ENCODE data around the gene AAR2.

DNA sequence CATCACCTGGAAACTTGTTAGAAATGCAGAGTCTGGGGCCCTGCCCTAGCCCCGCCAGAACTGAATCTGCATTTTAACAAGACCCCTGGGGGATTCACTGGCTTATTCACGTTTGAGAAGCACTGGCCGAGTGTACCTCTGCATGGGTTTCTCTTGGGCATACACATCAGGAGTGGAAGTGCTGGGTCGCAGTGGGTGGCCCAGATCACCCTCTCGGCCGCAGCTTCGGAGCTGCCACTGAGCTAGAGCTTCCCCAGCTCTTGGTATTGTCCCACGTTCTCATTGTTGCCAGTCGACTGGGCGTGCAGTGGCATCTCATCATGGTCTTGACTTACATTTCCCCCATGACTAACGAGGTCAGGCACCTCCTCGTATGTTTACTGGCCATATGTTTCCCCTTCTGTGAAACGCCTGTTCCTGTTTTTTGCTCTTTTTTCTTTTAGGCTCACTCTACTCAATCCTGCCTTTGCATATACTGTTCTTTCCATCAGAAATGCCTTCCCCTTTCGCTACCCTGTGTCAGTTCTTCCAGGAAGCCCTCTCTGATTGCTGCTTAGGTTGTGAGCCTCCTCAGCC, 66.8 kb downstream of the AAR2 start:
- TF ChIP-seq, protein P1, sequence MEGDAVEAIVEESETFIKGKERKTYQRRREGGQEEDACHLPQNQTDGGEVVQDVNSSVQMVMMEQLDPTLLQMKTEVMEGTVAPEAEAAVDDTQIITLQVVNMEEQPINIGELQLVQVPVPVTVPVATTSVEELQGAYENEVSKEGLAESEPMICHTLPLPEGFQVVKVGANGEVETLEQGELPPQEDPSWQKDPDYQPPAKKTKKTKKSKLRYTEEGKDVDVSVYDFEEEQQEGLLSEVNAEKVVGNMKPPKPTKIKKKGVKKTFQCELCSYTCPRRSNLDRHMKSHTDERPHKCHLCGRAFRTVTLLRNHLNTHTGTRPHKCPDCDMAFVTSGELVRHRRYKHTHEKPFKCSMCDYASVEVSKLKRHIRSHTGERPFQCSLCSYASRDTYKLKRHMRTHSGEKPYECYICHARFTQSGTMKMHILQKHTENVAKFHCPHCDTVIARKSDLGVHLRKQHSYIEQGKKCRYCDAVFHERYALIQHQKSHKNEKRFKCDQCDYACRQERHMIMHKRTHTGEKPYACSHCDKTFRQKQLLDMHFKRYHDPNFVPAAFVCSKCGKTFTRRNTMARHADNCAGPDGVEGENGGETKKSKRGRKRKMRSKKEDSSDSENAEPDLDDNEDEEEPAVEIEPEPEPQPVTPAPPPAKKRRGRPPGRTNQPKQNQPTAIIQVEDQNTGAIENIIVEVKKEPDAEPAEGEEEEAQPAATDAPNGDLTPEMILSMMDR (IDR thresholded peaks at IDR 0.05): no peak
- TF ChIP-seq POLR2A (IDR thresholded peaks at IDR 0.05) (no peak), POLR2AphosphoS5 (IDR thresholded peaks at IDR 0.05; ENCODE audit: insufficient read depth in 1 of 2, low read depth in 1 of 2) (no peak)
